ENCODE data around the gene GTF2H4. TPM values are rescaled to one million over a fixed set of nuclear protein-coding genes. Genes with fewer than 3 reads are reported as not detected.

The GTF2H4 gene
- total and polyA plus RNA-seq, 2 of the 8 experiments (the other 6 are each of a cell fraction or from before 2014, with no cell fraction given): 42.3 to 53.4 TPM

GRCh38 chr6:30902709-30903108, 5.3 kb upstream of the GTF2H4 start (continued):
- no peak for TF ChIP-seq CTCF (IDR thresholded peaks at IDR 0.05; ENCODE audit: control extremely low read depth in 1 of 3, insufficient read depth in 1 of 3, low read depth in 1 of 3, low read length in 3 of 3)
- no peak for TF ChIP-seq BRCA1 (IDR thresholded peaks at IDR 0.05; ENCODE audit: low read depth, low read length)
- no peak for TF ChIP-seq ASH2L (IDR thresholded peaks at IDR 0.05; ENCODE audit: low read length)
- no peak for TF ChIP-seq SIX5 (IDR thresholded peaks at IDR 0.05; ENCODE audit: low read depth, low read length)

Data from H1 (cell line).